K562 (cell line): ENCODE results near the gene ZNF853.

Experiments
- HBP1 ChIP-seq: fragments of 450-650 bp; formaldehyde crosslinking; IDR thresholded peaks from 2 replicates; pipeline ENCODE4 v1.4.0; 2022; ENCODE audit warnings: missing genetic modification characterization
- MCM3 ChIP-seq: fragments of 450-650 bp; IDR thresholded peaks from 2 replicates; pipeline ENCODE4 v1.6.1; 2016
- ZNF431 ChIP-seq: sonication (generic); formaldehyde crosslinking; IDR thresholded peaks from 2 replicates; pipeline ENCODE4 v1.8.0; 2022; ENCODE audit warnings: mild to moderate bottlenecking, missing genetic modification reagents

- TF ChIP-seq HBP1 (CRISPR knock-in tag) (no peak), MCM3 (no peak), ZNF431 (CRISPR knock-in tag) (no peak)
Observed at GRCh38 chr7:6658618-6659345, 43.4 kb downstream of the ZNF853 start.
